Endothelial cell of umbilical vein (primary cell): Measurements from ENCODE around the gene S100A5. TPM values are rescaled to one million over a fixed set of nuclear protein-coding genes. Genes with fewer than 3 reads are reported as not detected.

Experiments
- BruUV-seq: library from RNA; stranded (reverse); fragments of 400-500 nt; replicated peaks from 2 replicates; lab custom pipeline; 2021; lab: Mats Ljungman, UMichigan
- CTCF ChIA-PET: fragments of 300-600, 350-600 bp; sonication (Branson Sonifier 250); formaldehyde crosslinking; loops from one replicate; lab custom pipeline; 2021; ENCODE audit warnings: antibody characterized with exemption, inconsistent platforms; lab: Charles Lee
- POLR2A ChIA-PET: fragments of 300-600, 350-600 bp; sonication (Branson Sonifier 250); formaldehyde crosslinking; loops from one replicate; lab custom pipeline; 2021; ENCODE audit warnings: antibody characterized with exemption, inconsistent platforms; lab: Charles Lee
- DNase-seq: peaks from one replicate; pipeline ENCODE4 v3.0.0-alpha.2; 2011; ENCODE audit warnings: low read depth, low spot score
- FAIRE-seq: peaks from 2 replicates; lab custom pipeline; 2011; peaks lifted over from hg19 to GRCh38; lab: Jason Lieb, UNC
- H2AFZ ChIP-seq: 2 replicates; pipeline ENCODE4 v1.6.0; 2012; ENCODE audit warnings: low read depth, low read length, control low read depth, inconsistent platforms
- H3K27ac ChIP-seq: 2 replicates; pipeline ENCODE4 v1.5.1; 2011; ENCODE audit warnings: low read depth, mild to moderate bottlenecking, control low read depth, low read length, moderate library complexity; ENCODE audit not compliant: insufficient read depth
- H3K27me3 ChIP-seq, 2 experiments: 2 replicates each; pipeline versions ENCODE4 v1.6.0 to v1.6.1; 2011; ENCODE audit warnings: low read length in 2 of 2, mixed read lengths in 1 of 2; ENCODE audit not compliant: control insufficient read depth in 2 of 2, insufficient read depth in 2 of 2
- H3K36me3 ChIP-seq, 2 experiments: 2 replicates in 1 of 2; 3 replicates in 1 of 2; pipeline ENCODE4 v1.5.1; 2011; ENCODE audit warnings: low read length in 2 of 2, mild to moderate bottlenecking in 1 of 2, moderate library complexity in 1 of 2; ENCODE audit not compliant: control insufficient read depth in 2 of 2, insufficient read depth in 2 of 2; ENCODE audit errors: extremely low read depth in 1 of 2
- H3K4me1 ChIP-seq: 3 replicates; pipeline ENCODE4 v1.5.1; 2011; ENCODE audit warnings: mild to moderate bottlenecking, low read length; ENCODE audit not compliant: control insufficient read depth, insufficient read depth; ENCODE audit errors: extremely low read depth
- H3K4me2 ChIP-seq: 2 replicates; pipeline ENCODE4 v1.6.1; 2011; ENCODE audit warnings: low read length, control low read depth, mixed read lengths; ENCODE audit not compliant: insufficient read depth
- H3K4me3 ChIP-seq, 3 experiments: fragments of 200-600 bp in 1 of 3; sonication (generic), shearing (Covaris generic) in 1 of 3; replicated peaks in 1 of 3; 2 replicates each; pipeline ENCODE4 v1.5.1; 2011 to 2016; ENCODE audit warnings: control low read depth in 3 of 3, low read length in 3 of 3, mild to moderate bottlenecking in 2 of 3, inconsistent platforms in 1 of 3, low read depth in 1 of 3, moderate library complexity in 1 of 3; ENCODE audit not compliant: insufficient read depth in 1 of 3
- H3K79me2 ChIP-seq: 2 replicates; pipeline ENCODE4 v1.6.0; 2012; ENCODE audit warnings: low read length, inconsistent platforms; ENCODE audit not compliant: control insufficient read depth, insufficient read depth
- H3K9ac ChIP-seq: replicated peaks from 2 replicates; pipeline ENCODE3; 2011; ENCODE audit warnings: low read length, control low read depth; ENCODE audit not compliant: insufficient read depth; ENCODE audit errors: extremely low read depth
- H3K9me1 ChIP-seq: replicated peaks from 3 replicates; pipeline ENCODE4 v1.6.0; 2011; ENCODE audit warnings: mild to moderate bottlenecking, low read length; ENCODE audit not compliant: control insufficient read depth, insufficient read depth; ENCODE audit errors: extremely low read depth
- H3K9me3 ChIP-seq: replicated peaks from 2 replicates; pipeline ENCODE4 v1.5.1; 2012; ENCODE audit warnings: low read length, inconsistent platforms; ENCODE audit not compliant: control insufficient read depth, insufficient read depth
- H4K20me1 ChIP-seq: replicated peaks from 2 replicates; pipeline ENCODE3; 2011; ENCODE audit warnings: mild to moderate bottlenecking, low read length; ENCODE audit not compliant: control insufficient read depth, insufficient read depth; ENCODE audit errors: extremely low read depth
- EZH2 ChIP-seq: IDR thresholded peaks from 2 replicates; pipeline ENCODE4 v1.6.1; 2012; ENCODE audit warnings: borderline replicate concordance, low read depth, mild to moderate bottlenecking, moderate library complexity, low read length, inconsistent platforms; ENCODE audit not compliant: severe bottlenecking
- FOS ChIP-seq: IDR thresholded peaks from 2 replicates; pipeline ENCODE4 v1.6.1; 2011; ENCODE audit warnings: mild to moderate bottlenecking, low read length, moderate library complexity, borderline replicate concordance; ENCODE audit not compliant: insufficient read depth
- GATA2 ChIP-seq: IDR thresholded peaks from 2 replicates; pipeline ENCODE4 v1.7.0; 2011; ENCODE audit warnings: low read depth, mild to moderate bottlenecking, moderate library complexity, mixed read lengths, low read length; ENCODE audit not compliant: insufficient read length, insufficient read depth
- JUN ChIP-seq: IDR thresholded peaks from 2 replicates; pipeline ENCODE4 v1.6.1; 2011; ENCODE audit warnings: borderline replicate concordance, low read depth; ENCODE audit not compliant: insufficient read length, insufficient read depth
- POLR2A ChIP-seq: IDR thresholded peaks from 2 replicates; pipeline ENCODE4 v1.6.1; 2012; ENCODE audit warnings: low read depth, mild to moderate bottlenecking, control low read depth, low read length
- dilution Hi-C: fragments of 300-500 bp; cut with MboI; formaldehyde crosslinking; loops from one replicate; pipeline ENCODE4 v1.15.0; 2019; ENCODE audit warnings: low sequenced_read_pairs; ENCODE audit not compliant: extremely low pct_ligation_motif_present
- intact Hi-C: fragments of 100-400 bp; cut with micrococcal nuclease; formaldehyde crosslinking; loops from one replicate; pipeline ENCODE4 v1.10.0; 2022
- polyA plus RNA-seq, 4 experiments: library from polyadenylated mRNA; depleted of rRNA in 3 of 4; stranded (reverse) in 3 of 4; unstranded in 1 of 4; fragments of >200 nt; gene quantifications; 2 replicates each; pipeline versions ENCODE4 v1.2.1 to v1.2.3, GENCODE V29; 2011 to 2012; ENCODE audit warnings: missing spikeins in 1 of 4
- total RNA-seq: library from RNA; stranded (reverse); gene quantifications from 2 replicates; pipeline ENCODE4 v1.2.3, GENCODE V29; 2021
- TF ChIP-seq, protein P1 (sequence below), 2 donors: IDR thresholded peaks; 1 replicate in 1 of 2; 2 replicates in 1 of 2; pipeline ENCODE4 v1.5.1; 2011; ENCODE audit warnings: low read length in 2 of 2, mild to moderate bottlenecking in 2 of 2, moderate library complexity in 2 of 2, control low read depth in 1 of 2, inconsistent platforms in 1 of 2, low read depth in 1 of 2; ENCODE audit not compliant: insufficient read depth in 1 of 2; ENCODE audit errors: extremely low read depth in 1 of 2
- TF ChIP-seq, protein P2 (sequence below): IDR thresholded peaks from 2 replicates; pipeline ENCODE4 v1.6.1; 2011; ENCODE audit not compliant: insufficient read depth, insufficient read length

S100A5 gene
- total and polyA plus RNA-seq, 2 donors (not counting 3 experiments of a cell fraction or from before 2014, with no cell fraction given) = not detected

DNA sequence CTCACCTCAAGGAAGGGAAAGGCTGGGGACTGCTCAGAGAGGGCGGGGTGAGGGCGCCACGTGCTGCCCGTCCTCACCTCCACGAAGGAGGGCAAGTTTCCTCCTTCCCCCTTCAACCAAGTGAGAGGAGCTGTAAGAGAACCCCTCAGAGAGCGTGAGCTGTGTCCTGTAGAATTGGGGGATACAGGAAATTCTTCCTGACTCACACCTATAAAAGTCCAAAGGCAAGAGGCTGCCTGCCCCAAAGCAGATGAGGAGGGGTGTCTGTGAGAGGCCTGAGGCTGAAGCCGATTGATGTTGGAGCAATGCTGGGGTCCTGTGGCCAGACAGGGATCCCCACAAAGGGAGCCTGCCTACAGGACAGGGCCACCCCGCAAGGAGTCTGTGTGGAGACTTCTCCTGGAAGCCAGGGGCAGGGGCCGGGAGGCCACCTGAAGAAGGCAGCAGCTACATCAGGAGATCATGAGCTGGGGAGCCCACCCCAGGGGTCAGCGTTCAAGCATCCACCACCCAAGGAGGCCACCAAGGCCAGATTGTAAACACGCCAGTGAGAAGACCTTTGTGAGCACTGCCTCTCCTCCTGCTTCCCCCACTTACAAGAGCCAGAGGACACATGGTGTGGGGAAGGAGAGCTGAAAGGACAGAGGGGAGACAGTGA, 32.7 kb downstream of the S100A5 start:
- Histone ChIP-seq H3K27me3 (no peaks in the 10 kb centered on the region), H3K9me1 (no peaks in the 10 kb centered on the region), H3K9ac (no peak overlapping the region), H3K27ac (no peak overlapping the region), H3K4me3 (no peak overlapping the region), H3K9me3 (no peaks in the 10 kb centered on the region), H3K79me2 (no peaks in the 10 kb centered on the region), H2AFZ (no peak overlapping the region), H3K36me3 (no peaks in the 10 kb centered on the region), H3K4me1 (no peaks in the 10 kb centered on the region), H3K4me2 (no peak overlapping the region), H4K20me1 (no peaks in the 10 kb centered on the region)
- DNase-seq (no peak), FAIRE-seq (no peak)
- ChIA-PET POLR2A (no interaction called here), CTCF (interaction anchor here (6.1 kb wide), 1 partner anchor 62 kb away, joined by 167 read pairs; no protein-coding TSS in a partner anchor)
- no peak for TF ChIP-seq POLR2A
- TF ChIP-seq, protein P1, sequence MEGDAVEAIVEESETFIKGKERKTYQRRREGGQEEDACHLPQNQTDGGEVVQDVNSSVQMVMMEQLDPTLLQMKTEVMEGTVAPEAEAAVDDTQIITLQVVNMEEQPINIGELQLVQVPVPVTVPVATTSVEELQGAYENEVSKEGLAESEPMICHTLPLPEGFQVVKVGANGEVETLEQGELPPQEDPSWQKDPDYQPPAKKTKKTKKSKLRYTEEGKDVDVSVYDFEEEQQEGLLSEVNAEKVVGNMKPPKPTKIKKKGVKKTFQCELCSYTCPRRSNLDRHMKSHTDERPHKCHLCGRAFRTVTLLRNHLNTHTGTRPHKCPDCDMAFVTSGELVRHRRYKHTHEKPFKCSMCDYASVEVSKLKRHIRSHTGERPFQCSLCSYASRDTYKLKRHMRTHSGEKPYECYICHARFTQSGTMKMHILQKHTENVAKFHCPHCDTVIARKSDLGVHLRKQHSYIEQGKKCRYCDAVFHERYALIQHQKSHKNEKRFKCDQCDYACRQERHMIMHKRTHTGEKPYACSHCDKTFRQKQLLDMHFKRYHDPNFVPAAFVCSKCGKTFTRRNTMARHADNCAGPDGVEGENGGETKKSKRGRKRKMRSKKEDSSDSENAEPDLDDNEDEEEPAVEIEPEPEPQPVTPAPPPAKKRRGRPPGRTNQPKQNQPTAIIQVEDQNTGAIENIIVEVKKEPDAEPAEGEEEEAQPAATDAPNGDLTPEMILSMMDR (IDR thresholded peaks at IDR 0.05; ENCODE audit: extremely low read depth in 1 of 2, insufficient read depth in 1 of 2, low read depth in 1 of 2, low read length in 2 of 2) = no peak
- no TSS peak for BruUV-seq
- dilution Hi-C loops (no loop called here), intact Hi-C loops (no loop called here)

DNA sequence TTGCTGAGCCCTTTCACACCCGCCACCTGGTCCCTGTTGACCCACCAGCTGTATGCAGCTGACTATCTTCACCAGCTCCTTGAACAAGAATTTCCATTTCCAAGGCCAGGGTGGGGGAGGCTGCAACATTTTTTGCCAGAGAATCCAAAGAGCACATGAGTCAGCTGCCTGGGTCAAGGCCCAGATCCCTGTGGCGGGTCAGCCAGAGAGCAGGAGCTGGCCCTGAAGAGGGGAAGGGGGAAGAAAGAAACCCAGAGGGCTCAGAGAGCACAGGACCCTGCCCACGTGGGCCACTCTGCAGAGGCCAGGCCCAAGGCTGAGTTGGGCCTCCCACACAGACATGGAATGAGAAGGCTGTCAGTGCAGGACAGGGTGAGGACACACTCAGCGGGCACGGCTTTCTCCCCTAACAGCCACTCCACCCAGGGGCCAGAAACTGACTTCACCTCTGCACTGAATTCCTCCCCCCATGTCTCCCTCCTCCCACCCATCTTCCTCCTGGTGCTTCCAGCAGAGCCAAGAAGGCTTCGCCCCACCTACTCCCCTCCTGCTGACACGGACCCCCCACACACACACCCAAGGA, 33.8 kb downstream of the S100A5 start:
- no peak for DNase-seq
- Histone ChIP-seq H3K9me1 (no peaks in the 10 kb centered on the region), H3K4me1 (no peaks in the 10 kb centered on the region), H3K9ac (no peak overlapping the region), H3K4me3 (no peak overlapping the region), H3K4me2 (no peak overlapping the region), H3K27me3 (no peaks in the 10 kb centered on the region), H3K27ac (no peak overlapping the region), H3K9me3 (no peaks in the 10 kb centered on the region), H4K20me1 (no peaks in the 10 kb centered on the region), H3K36me3 (no peaks in the 10 kb centered on the region), H3K79me2 (no peaks in the 10 kb centered on the region), H2AFZ (no peak overlapping the region)
- TF ChIP-seq, protein P2, sequence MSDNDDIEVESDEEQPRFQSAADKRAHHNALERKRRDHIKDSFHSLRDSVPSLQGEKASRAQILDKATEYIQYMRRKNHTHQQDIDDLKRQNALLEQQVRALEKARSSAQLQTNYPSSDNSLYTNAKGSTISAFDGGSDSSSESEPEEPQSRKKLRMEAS = no peak
- no peak for TF ChIP-seq EZH2
- no peak for TF ChIP-seq POLR2A
- TF ChIP-seq FOS = no peak
- TF ChIP-seq GATA2 = no peak
- TF ChIP-seq JUN = no peak
- CTCF ChIA-PET = interaction anchor here (0.7 to 6.1 kb wide), 2 partner anchors 9 to 63 kb away, joined by 3 to 167 read pairs; no protein-coding TSS in a partner anchor
- no TSS peak for BruUV-seq
- FAIRE-seq = no peak
- dilution Hi-C loops = no loop called here
- POLR2A ChIA-PET = no interaction called here
- intact Hi-C loops = no loop called here
